ENCODE measurements around the gene SERINC5.

DNA sequence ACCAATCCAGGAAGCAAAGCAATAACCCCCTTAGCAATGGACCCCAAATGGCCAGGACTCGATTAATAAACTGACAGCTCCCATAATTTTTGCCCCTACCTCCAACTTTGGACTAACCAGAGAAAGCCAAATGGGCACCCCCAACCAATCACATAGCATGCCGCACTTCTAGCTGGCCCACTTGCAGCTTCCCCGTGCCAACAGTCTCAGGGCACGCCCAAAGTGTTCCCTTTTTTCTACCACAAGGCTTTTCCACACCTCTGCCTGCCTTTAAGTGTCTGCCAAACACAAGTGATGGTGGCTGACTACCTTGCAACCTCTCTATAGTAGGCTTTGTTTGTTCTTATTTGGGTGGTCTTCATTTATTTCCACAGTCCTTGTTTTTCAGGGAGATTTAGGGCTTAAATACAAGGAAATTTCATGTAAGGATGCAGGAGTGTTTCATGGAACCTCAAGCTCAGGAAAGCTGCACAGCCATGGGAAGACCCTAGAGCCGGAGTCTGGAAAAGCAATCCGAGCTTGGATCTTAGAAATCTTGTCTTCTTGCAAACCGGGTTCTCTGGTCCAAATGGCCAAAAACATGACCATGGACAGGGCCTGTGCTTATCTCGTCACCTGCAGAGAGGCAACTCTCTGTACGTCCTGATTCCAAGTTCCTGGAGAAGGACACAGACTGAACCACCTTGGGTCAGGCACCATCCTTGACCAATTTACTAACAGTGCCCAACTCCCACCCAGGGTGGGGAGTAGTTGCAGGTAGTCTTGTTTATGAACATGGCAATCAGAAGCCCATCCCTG lies 131.5 kb downstream of the SERINC5 start:
- TF ChIP-seq ZFP30 (CRISPR knock-in tag; IDR thresholded peaks at IDR 0.05) (no peak), ZNF70 (CRISPR knock-in tag; IDR thresholded peaks at IDR 0.05) (no peak), CSDC2 (CRISPR knock-in tag; IDR thresholded peaks at IDR 0.05) (no peak), PPARA (CRISPR knock-in tag; IDR thresholded peaks at IDR 0.05; ENCODE audit: borderline replicate concordance) (no peak), ZNF8 (CRISPR knock-in tag; IDR thresholded peaks at IDR 0.05) (no peak), CREB5 (CRISPR knock-in tag; IDR thresholded peaks at IDR 0.05; ENCODE audit: low read depth) (no peak), ZFP3 (CRISPR knock-in tag; IDR thresholded peaks at IDR 0.05) (no peak), ESRRG (CRISPR knock-in tag; IDR thresholded peaks at IDR 0.05) (no peak), ISL1 (CRISPR knock-in tag; IDR thresholded peaks at IDR 0.05) (no peak), SNAI2 (CRISPR knock-in tag; IDR thresholded peaks at IDR 0.05) (no peak), ARNTL (CRISPR knock-in tag; IDR thresholded peaks at IDR 0.05; ENCODE audit: borderline replicate concordance, low read depth) (no peak), BACH2 (CRISPR knock-in tag; IDR thresholded peaks at IDR 0.05; ENCODE audit: borderline replicate concordance) (no peak), ZNF565 (CRISPR knock-in tag; conservative IDR thresholded peaks at IDR 0.05; ENCODE audit: low read depth) (no peak)
- TF ChIP-seq, protein P1, sequence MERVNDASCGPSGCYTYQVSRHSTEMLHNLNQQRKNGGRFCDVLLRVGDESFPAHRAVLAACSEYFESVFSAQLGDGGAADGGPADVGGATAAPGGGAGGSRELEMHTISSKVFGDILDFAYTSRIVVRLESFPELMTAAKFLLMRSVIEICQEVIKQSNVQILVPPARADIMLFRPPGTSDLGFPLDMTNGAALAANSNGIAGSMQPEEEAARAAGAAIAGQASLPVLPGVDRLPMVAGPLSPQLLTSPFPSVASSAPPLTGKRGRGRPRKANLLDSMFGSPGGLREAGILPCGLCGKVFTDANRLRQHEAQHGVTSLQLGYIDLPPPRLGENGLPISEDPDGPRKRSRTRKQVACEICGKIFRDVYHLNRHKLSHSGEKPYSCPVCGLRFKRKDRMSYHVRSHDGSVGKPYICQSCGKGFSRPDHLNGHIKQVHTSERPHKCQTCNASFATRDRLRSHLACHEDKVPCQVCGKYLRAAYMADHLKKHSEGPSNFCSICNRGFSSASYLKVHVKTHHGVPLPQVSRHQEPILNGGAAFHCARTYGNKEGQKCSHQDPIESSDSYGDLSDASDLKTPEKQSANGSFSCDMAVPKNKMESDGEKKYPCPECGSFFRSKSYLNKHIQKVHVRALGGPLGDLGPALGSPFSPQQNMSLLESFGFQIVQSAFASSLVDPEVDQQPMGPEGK (CRISPR knock-in tag; IDR thresholded peaks at IDR 0.05; ENCODE audit: borderline replicate concordance): no peak

Data from SK-N-SH treated with all-trans-retinoic acid at 6 μM for 48 hours (cell line).